ENCODE results near the gene CDR2L. TPM values are rescaled to one million over a fixed set of nuclear protein-coding genes. Genes with fewer than 3 reads are reported as not detected.
"Not testable (repeated sequence)": the region's sequence is repeated elsewhere in the genome, so short reads cannot be mapped to it uniquely, and the experiment has no call there.

The CDR2L gene
- total RNA-seq, 4 donors from 2014 or later, result 14.6 to 36.7 (median 24.3) TPM

GRCh38 chr17:74981979-74982662 lies 5.3 kb upstream of the CDR2L start:
- TF ChIP-seq POLR2AphosphoS5 (IDR thresholded peaks at IDR 0.05), result peak; percentile 72 to 90
- no peak for TF ChIP-seq EP300 (IDR thresholded peaks at IDR 0.05)
- peak; percentile 11 for TF ChIP-seq POLR2A (IDR thresholded peaks at IDR 0.05; ENCODE audit: low read depth)
- peak; percentile 6 to 22 (median 9) for TF ChIP-seq CTCF (IDR thresholded peaks at IDR 0.05)
- H3K4me1 ChIP-seq, result peaks cover 12 to 29% (median 22%) of the 10 kb centered on the region in 4 donors
- no peaks in the 10 kb centered on the region for H3K36me3 ChIP-seq
- WGBS, result 0% methylated on average over 8 of the region's 61 CpGs
- intact Hi-C loops (cut with DNase I), result no loop called here
- no peaks in the 10 kb centered on the region for H3K9me3 ChIP-seq
- peak overlapping the region; percentile 62 to 70 (median 70) for H3K4me3 ChIP-seq
- peak overlapping the region; percentile 87 to 88 (median 88) for H3K27ac ChIP-seq (replicated peaks in 1 of 4)
- no peaks in the 10 kb centered on the region for H3K27me3 ChIP-seq
- no peak for DNase-seq (ENCODE audit: extremely low spot score)

GRCh38 chr17:74982663-74983313 lies 4.6 kb upstream of the CDR2L start:
- 55% methylated on average over 7 of the region's 14 CpGs for WGBS

GRCh38 chr17:74986206-74986576 lies 1.2 kb upstream of the CDR2L start:
- no peak for DNase-seq (ENCODE audit: extremely low spot score)
- Histone ChIP-seq H3K9me3 (no peaks in the 10 kb centered on the region), H3K27ac (replicated peaks in 1 of 4) (no peak overlapping the region), H3K4me3 (no peak overlapping the region), H3K27me3 (no peaks in the 10 kb centered on the region), H3K36me3 (no peaks in the 10 kb centered on the region), H3K4me1 (peaks cover 33 to 56% (median 47%) of the 10 kb centered on the region in 4 donors)
- intact Hi-C loops (cut with DNase I), result loop anchor here (2.0 to 5.0 kb wide), 2 partner anchors 27 to 46 kb away; partner anchors contain the start of gene MRPL58
- TF ChIP-seq POLR2A (IDR thresholded peaks at IDR 0.05; ENCODE audit: low read depth) (no peak), EP300 (IDR thresholded peaks at IDR 0.05) (no peak), CTCF (IDR thresholded peaks at IDR 0.05) (no peak), POLR2AphosphoS5 (IDR thresholded peaks at IDR 0.05) (no peak)
- 93% methylated on average over 3 of the region's 3 CpGs for WGBS

More at GRCh38 chr17:74982663-74983313, 4.6 kb upstream of the CDR2L start:
- H3K9me3 ChIP-seq; H3K27me3 ChIP-seq; intact Hi-C loops (cut with DNase I); DNase-seq (ENCODE audit: extremely low spot score); H3K36me3 ChIP-seq: not testable (repeated sequence)
- Histone ChIP-seq H3K4me1 (peaks cover 13 to 33% (median 24%) of the 10 kb centered on the region in 4 donors), H3K27ac (replicated peaks in 1 of 4) (peak overlapping the region; percentile 87 to 88 (median 88)), H3K4me3 (peak overlapping the region; percentile 62 to 70 (median 70))

- H3K4me1 ChIP-seq, result peaks cover 34 to 47% (median 38%) of the 10 kb centered on the region in 4 donors
- peak overlapping the region; percentile 92 to 98 (median 96) for H3K27ac ChIP-seq (replicated peaks in 1 of 4)
- 14% methylated on average over 15 of the region's 76 CpGs for WGBS
- intact Hi-C loops (cut with DNase I), result loop anchor here (2.0 to 5.0 kb wide), 2 partner anchors 25 to 44 kb away; partner anchors contain the start of gene MRPL58
- no peaks in the 10 kb centered on the region for H3K36me3 ChIP-seq
- peak overlapping the region; percentile 73 to 94 (median 90) for H3K4me3 ChIP-seq
- DNase-seq (ENCODE audit: extremely low spot score), result peak; percentile 94
- no peaks in the 10 kb centered on the region for H3K9me3 ChIP-seq
- TF ChIP-seq POLR2A (IDR thresholded peaks at IDR 0.05; ENCODE audit: low read depth), result no peak
- peak; percentile 46 to 62 (median 55) for TF ChIP-seq CTCF (IDR thresholded peaks at IDR 0.05)
- peak; percentile 60 to 75 for TF ChIP-seq POLR2AphosphoS5 (IDR thresholded peaks at IDR 0.05)
- TF ChIP-seq EP300 (IDR thresholded peaks at IDR 0.05), result no peak
- no peaks in the 10 kb centered on the region for H3K27me3 ChIP-seq
Measured at GRCh38 chr17:74987909-74988711, 678 bp downstream of the CDR2L start.
